Measurements from ENCODE around the gene RAB40AL.
"Not testable (repeated sequence)": the region's sequence is repeated elsewhere in the genome, so short reads cannot be mapped to it uniquely, and the experiment has no call there.

GRCh38 chrX:102936972-102937371 lies at the start of gene RAB40AL:
- TF ChIP-seq CTCF, POLR2A (IDR thresholded peaks at IDR 0.05): not testable (repeated sequence)

Measured in sigmoid colon (tissue), 3 donors.